Fibroblast of pulmonary artery (primary cell): ENCODE results near the gene CREBBP.
A peak's percentile ranks its signal among the peaks of the same experiment; 100 is the strongest.

ENCODE experiments used
- DNase-seq: peaks from one replicate; pipeline ENCODE4 v3.0.0-alpha.2; 2010; ENCODE audit warnings: low read depth
- H3K4me3 ChIP-seq: replicated peaks from 2 replicates; pipeline ENCODE4 v1.5.1; 2011; ENCODE audit warnings: low read depth, mild to moderate bottlenecking, control low read depth, low read length, moderate library complexity
- CTCF ChIP-seq: IDR thresholded peaks from 2 replicates; pipeline ENCODE4 v1.5.1; 2011; ENCODE audit warnings: mild to moderate bottlenecking, control low read depth, low read length, inconsistent platforms; ENCODE audit errors: missing control alignments

Gene CREBBP

GRCh38 chr16:3798838-3799237, 81.7 kb downstream of the CREBBP start:
- no peak for TF ChIP-seq CTCF
- no peak overlapping the region for H3K4me3 ChIP-seq
- DNase-seq = no peak

- TF ChIP-seq CTCF = no peak
- no peak for DNase-seq
- no peak overlapping the region for H3K4me3 ChIP-seq
Measured at GRCh38 chr16:3797904-3798811, 82.4 kb downstream of the CREBBP start.

- H3K4me3 ChIP-seq = no peak overlapping the region
- DNase-seq = no peak
- TF ChIP-seq CTCF = no peak
Measured at GRCh38 chr16:3797473-3797872, 83.0 kb downstream of the CREBBP start.

GRCh38 chr16:3793161-3793576, 87.3 kb downstream of the CREBBP start:
- H3K4me3 ChIP-seq = no peak overlapping the region
- DNase-seq = peak; percentile 30

GRCh38 chr16:3792472-3793012, 88.0 kb downstream of the CREBBP start:
- no peak for TF ChIP-seq CTCF
- no peak overlapping the region for H3K4me3 ChIP-seq
- DNase-seq = no peak

More at GRCh38 chr16:3793161-3793576, 87.3 kb downstream of the CREBBP start:
- TF ChIP-seq CTCF = peak; percentile 3

- no peak for DNase-seq
- no peak overlapping the region for H3K4me3 ChIP-seq
- TF ChIP-seq CTCF = no peak
Measured at GRCh38 chr16:3791701-3792100, 88.8 kb downstream of the CREBBP start.
